PC-3 (cell line): ENCODE data around the gene DPYSL3. TPM values are rescaled to one million over a fixed set of nuclear protein-coding genes. Genes with fewer than 3 reads are reported as not detected.

Experiments used
- ATAC-seq: fragments of 200-7000 bp; cut with Tn5 transposase; 2 replicates; pipeline ENCODE4 v1.9.1; 2020; ENCODE audit warnings: mild to moderate bottlenecking, moderate library complexity
- BruUV-seq: library from RNA; stranded (reverse); fragments of 400-500 nt; replicated peaks from 2 replicates; lab custom pipeline; 2021; lab: Mats Ljungman, UMichigan
- CTCF ChIA-PET: fragments of 300-600 bp; sonication (Branson Sonifier 250); formaldehyde crosslinking; loops from one replicate; lab custom pipeline; 2022; ENCODE audit warnings: antibody characterized with exemption; lab: Charles Lee
- POLR2A ChIA-PET: fragments of 300-600 bp; sonication (Branson Sonifier 250); formaldehyde crosslinking; loops from one replicate; lab custom pipeline; 2022; ENCODE audit warnings: antibody characterized with exemption; ENCODE audit not compliant: unreplicated experiment; lab: Charles Lee
- DNase-seq: peaks from one replicate; pipeline ENCODE4 v3.0.0-alpha.2; 2015
- H2AFZ ChIP-seq: fragments of 300-600 bp; sonication (generic); 2 replicates; pipeline ENCODE4 v1.6.0; 2016; ENCODE audit warnings: antibody characterized with exemption, low read length
- H3F3A ChIP-seq: fragments of 300-600 bp; sonication (generic); one replicate; pipeline ENCODE4 v1.6.0; 2017; ENCODE audit warnings: antibody characterized with exemption, low read length, control low read depth, mild to moderate bottlenecking; ENCODE audit not compliant: unreplicated experiment
- H3K27ac ChIP-seq: fragments of 300-600 bp; sonication (generic); 2 replicates; pipeline ENCODE4 v1.5.1; 2016; ENCODE audit warnings: mild to moderate bottlenecking, low read length
- H3K27me3 ChIP-seq: fragments of 300-600 bp; sonication (generic); 2 replicates; pipeline ENCODE4 v1.6.1; 2016; ENCODE audit warnings: low read length, mixed read lengths
- H3K36me3 ChIP-seq: fragments of 300-600 bp; sonication (generic); 2 replicates; pipeline ENCODE4 v1.6.1; 2016; ENCODE audit warnings: low read depth, mixed run types, low read length, mixed read lengths
- H3K4me1 ChIP-seq: fragments of 300-600 bp; sonication (generic); 2 replicates; pipeline ENCODE4 v1.5.1; 2016; ENCODE audit warnings: low read length; ENCODE audit not compliant: insufficient read depth
- H3K4me2 ChIP-seq: fragments of 300-600 bp; sonication (generic); 2 replicates; pipeline ENCODE4 v1.6.0; 2016; ENCODE audit warnings: low read length
- H3K4me3 ChIP-seq: fragments of 300-600 bp; sonication (generic); 2 replicates; pipeline ENCODE4 v1.5.1; 2016; ENCODE audit warnings: mild to moderate bottlenecking, low read length, mixed read lengths
- H3K79me2 ChIP-seq: fragments of 300-600 bp; sonication (generic); 2 replicates; pipeline ENCODE4 v1.6.1; 2017; ENCODE audit warnings: low read length, mixed read lengths
- H3K9ac ChIP-seq: fragments of 300-600 bp; sonication (generic); 2 replicates; pipeline ENCODE4 v1.6.0; 2016; ENCODE audit warnings: mild to moderate bottlenecking, low read length
- H3K9me2 ChIP-seq: fragments of 300-600 bp; sonication (generic); replicated peaks from 2 replicates; pipeline ENCODE4 v1.6.1; 2016; ENCODE audit warnings: mixed run types, low read length, mixed read lengths
- H3K9me3 ChIP-seq: fragments of 300-600 bp; sonication (generic); 2 replicates; pipeline ENCODE4 v1.6.1; 2016; ENCODE audit warnings: low read length, mixed read lengths
- H4K20me1 ChIP-seq: fragments of 300-600 bp; sonication (generic); 2 replicates; pipeline ENCODE4 v1.6.1; 2016; ENCODE audit warnings: low read length, mixed read lengths
- EZH2 ChIP-seq: fragments of 300-600 bp; sonication (generic); IDR thresholded peaks from one replicate; pipeline ENCODE4 v1.6.1; 2017; ENCODE audit warnings: antibody characterized with exemption, mild to moderate bottlenecking, low read length; ENCODE audit not compliant: unreplicated experiment
- EZH2phosphoT487 ChIP-seq: fragments of 300-600 bp; sonication (generic); IDR thresholded peaks from 2 replicates; pipeline ENCODE4 v1.6.1; 2018; ENCODE audit warnings: mild to moderate bottlenecking, antibody characterized with exemption, low read length, borderline replicate concordance
- intact Hi-C: fragments of 100-400 bp; cut with micrococcal nuclease; formaldehyde crosslinking; loops from 2 replicates; pipeline ENCODE4 v1.9.0; 2023
- total RNA-seq: library from RNA; depleted of rRNA; stranded (reverse); fragments of >200 nt; gene quantifications from 2 replicates; pipeline ENCODE4 v1.2.3, GENCODE V29; 2014
- TF ChIP-seq, protein P1 (sequence below): fragments of 300-600 bp; sonication (generic); conservative IDR thresholded peaks from 2 replicates; pipeline ENCODE4 v1.5.1; 2017; ENCODE audit warnings: antibody characterized with exemption, low read depth, mild to moderate bottlenecking, low read length

The DPYSL3 gene
- total RNA-seq, 1 experiment from 2014 or later: 20.6 TPM

DNA sequence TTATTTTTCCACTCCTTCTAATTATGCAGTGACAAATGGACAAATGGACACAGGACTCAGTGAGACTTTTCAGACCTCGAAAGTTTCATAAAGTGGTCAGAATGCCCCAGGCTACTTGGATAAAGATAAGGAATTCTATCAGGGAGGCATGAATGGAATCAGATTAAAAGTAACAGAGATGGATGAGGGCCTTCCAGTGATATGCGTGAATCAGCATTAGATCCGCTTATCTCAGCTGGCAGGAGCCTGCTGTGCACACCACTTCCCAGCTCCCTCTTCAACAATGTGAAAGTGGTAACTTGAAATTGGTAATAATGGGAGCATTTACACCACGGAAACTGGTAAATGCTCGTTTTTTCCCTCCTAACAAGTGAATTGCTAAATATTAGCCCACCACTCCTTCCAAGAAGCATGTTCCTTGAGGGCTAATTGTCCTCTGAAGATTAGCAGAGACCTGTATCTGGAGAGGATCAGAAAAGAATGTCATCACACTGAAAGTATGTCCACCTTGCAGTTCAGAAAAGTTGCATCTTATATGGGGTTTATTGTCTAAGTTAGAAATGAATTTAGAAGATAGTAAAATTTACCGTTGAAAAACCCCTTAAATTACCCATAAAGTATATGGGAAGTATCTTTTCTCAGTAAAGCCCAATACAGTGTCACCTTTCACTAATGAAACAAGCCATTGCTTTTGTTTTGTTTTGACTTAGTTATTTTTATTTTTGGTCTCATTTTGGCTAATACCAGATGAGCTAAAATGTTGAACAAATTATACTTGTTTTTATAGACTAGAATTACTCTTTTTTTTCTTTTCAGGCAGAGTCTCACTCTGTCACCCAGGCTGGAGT lies 125.3 kb downstream of the DPYSL3 start:
- no peak overlapping the region for H3K27ac ChIP-seq
- BruUV-seq: no TSS peak

DNA sequence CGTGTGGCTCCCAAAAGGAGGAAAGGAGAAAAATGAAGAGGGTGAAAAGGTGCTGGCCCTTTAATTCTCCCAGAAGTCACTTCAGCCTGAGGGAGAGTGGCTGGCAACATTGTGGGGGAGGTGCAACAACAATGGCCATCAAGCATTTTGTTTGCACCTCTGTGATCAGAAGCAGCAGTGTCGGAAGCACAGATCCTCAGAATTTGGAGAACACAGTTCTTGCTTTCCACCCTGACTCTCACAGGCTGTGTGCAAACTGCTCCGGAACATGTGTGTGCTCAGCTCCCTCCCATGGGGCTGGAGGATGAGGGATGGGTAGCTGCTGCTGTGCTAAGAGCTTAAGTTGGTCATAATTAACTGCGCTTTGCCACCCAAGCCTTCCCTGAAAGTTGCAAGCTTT lies 127.1 kb downstream of the DPYSL3 start:
- Histone ChIP-seq H3K9me2 (no peaks in the 10 kb centered on the region), H3K4me2 (no peak overlapping the region), H3K27me3 (no peaks in the 10 kb centered on the region), H3K9me3 (no peaks in the 10 kb centered on the region), H3K36me3 (no peaks in the 10 kb centered on the region), H3K27ac (no peak overlapping the region), H2AFZ (no peak overlapping the region), H3K4me1 (no peaks in the 10 kb centered on the region), H3F3A (no peaks in the 10 kb centered on the region), H4K20me1 (no peaks in the 10 kb centered on the region), H3K79me2 (no peaks in the 10 kb centered on the region), H3K9ac (no peak overlapping the region), H3K4me3 (no peak overlapping the region)
- BruUV-seq: no TSS peak
- no peak for ATAC-seq
- DNase-seq: no peak
- ChIA-PET POLR2A (no interaction called here), CTCF (no interaction called here)
- intact Hi-C loops: no loop called here
- TF ChIP-seq EZH2phosphoT487: no peak
- TF ChIP-seq, protein P1, sequence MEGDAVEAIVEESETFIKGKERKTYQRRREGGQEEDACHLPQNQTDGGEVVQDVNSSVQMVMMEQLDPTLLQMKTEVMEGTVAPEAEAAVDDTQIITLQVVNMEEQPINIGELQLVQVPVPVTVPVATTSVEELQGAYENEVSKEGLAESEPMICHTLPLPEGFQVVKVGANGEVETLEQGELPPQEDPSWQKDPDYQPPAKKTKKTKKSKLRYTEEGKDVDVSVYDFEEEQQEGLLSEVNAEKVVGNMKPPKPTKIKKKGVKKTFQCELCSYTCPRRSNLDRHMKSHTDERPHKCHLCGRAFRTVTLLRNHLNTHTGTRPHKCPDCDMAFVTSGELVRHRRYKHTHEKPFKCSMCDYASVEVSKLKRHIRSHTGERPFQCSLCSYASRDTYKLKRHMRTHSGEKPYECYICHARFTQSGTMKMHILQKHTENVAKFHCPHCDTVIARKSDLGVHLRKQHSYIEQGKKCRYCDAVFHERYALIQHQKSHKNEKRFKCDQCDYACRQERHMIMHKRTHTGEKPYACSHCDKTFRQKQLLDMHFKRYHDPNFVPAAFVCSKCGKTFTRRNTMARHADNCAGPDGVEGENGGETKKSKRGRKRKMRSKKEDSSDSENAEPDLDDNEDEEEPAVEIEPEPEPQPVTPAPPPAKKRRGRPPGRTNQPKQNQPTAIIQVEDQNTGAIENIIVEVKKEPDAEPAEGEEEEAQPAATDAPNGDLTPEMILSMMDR: no peak

More for the DNA sequence above, 125.3 kb downstream of the DPYSL3 start:
- no peaks in the 10 kb centered on the region for H3F3A ChIP-seq
- no peaks in the 10 kb centered on the region for H3K9me3 ChIP-seq
- H3K9me2 ChIP-seq: no peaks in the 10 kb centered on the region
- CTCF ChIA-PET: interaction anchor here (0.9 kb wide), 1 partner anchor 194 kb away, joined by 3 read pairs; no protein-coding TSS in a partner anchor
- POLR2A ChIA-PET: no interaction called here
- TF ChIP-seq EZH2 (no peak), EZH2phosphoT487 (no peak)
- TF ChIP-seq, protein P1: no peak
- no peak overlapping the region for H2AFZ ChIP-seq
- H3K79me2 ChIP-seq: no peaks in the 10 kb centered on the region
- H3K9ac ChIP-seq: no peak overlapping the region
- H3K27me3 ChIP-seq: no peaks in the 10 kb centered on the region
- H3K36me3 ChIP-seq: no peaks in the 10 kb centered on the region
- no peaks in the 10 kb centered on the region for H4K20me1 ChIP-seq
- H3K4me2 ChIP-seq: no peak overlapping the region
- intact Hi-C loops: no loop called here
- no peak for DNase-seq
- H3K4me1 ChIP-seq: no peaks in the 10 kb centered on the region
- no peak overlapping the region for H3K4me3 ChIP-seq
- ATAC-seq: no peak

DNA sequence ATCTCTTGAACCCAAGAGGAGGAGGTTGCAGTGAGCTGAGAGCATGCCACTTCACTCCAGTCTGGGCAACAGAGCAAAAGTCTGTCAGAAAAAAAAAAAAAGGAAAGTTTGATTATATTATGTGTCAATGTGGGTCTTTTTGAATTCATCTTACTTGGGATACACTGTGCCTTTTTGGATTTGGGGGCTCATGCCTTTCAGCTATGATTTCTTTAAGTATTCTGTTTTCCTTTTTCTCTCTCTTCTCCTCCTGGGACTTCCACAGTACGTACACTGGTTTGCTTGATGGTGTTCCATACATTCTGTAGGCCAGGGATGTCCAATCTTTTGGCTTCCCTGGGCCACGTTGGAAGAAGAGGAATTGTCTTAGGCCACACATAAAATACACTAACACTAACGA lies 128.3 kb downstream of the DPYSL3 start:
- intact Hi-C loops: no loop called here
- no peak for ATAC-seq
- BruUV-seq: no TSS peak
- no peaks in the 10 kb centered on the region for H4K20me1 ChIP-seq
- no peak overlapping the region for H3K27ac ChIP-seq
- TF ChIP-seq, protein P1: no peak
- TF ChIP-seq EZH2 (no peak), EZH2phosphoT487 (no peak)
- no peak overlapping the region for H3K9ac ChIP-seq
- DNase-seq: no peak
- no peaks in the 10 kb centered on the region for H3K9me3 ChIP-seq
- ChIA-PET CTCF (no interaction called here), POLR2A (no interaction called here)
- no peaks in the 10 kb centered on the region for H3K79me2 ChIP-seq
- H3F3A ChIP-seq: no peaks in the 10 kb centered on the region
- H3K9me2 ChIP-seq: no peaks in the 10 kb centered on the region
- H3K4me2 ChIP-seq: no peak overlapping the region
- no peaks in the 10 kb centered on the region for H3K27me3 ChIP-seq
- no peak overlapping the region for H2AFZ ChIP-seq
- no peaks in the 10 kb centered on the region for H3K4me1 ChIP-seq
- no peaks in the 10 kb centered on the region for H3K36me3 ChIP-seq
- H3K4me3 ChIP-seq: no peak overlapping the region
